RWPE1 (cell line): ENCODE measurements around the gene RIMBP2.

Experiments used
- CTCF ChIA-PET: fragments of 350-600 bp; sonication (Branson Sonifier 250); formaldehyde crosslinking; extraction: SDS; loops from one replicate; lab custom pipeline; 2021; lab: Yijun Ruan, JAX
- POLR2A ChIA-PET: fragments of 400-600 bp; formaldehyde crosslinking; extraction: SDS; loops from one replicate; lab custom pipeline; 2020; ENCODE audit warnings: antibody characterized with exemption; ENCODE audit not compliant: low non-redundant PET; lab: Yijun Ruan, JAX
- DNase-seq: peaks from one replicate; pipeline ENCODE4 v3.0.0; 2012; ENCODE audit warnings: low spot score
- H3K27ac ChIP-seq: fragments of 450-650 bp; 2 replicates; pipeline ENCODE4 v1.5.1; 2017
- TF ChIP-seq, protein P1 (sequence below): fragments of 450-650 bp; conservative IDR thresholded peaks from 2 replicates; pipeline ENCODE4 v1.5.1; 2017; ENCODE audit warnings: low read depth, mild to moderate bottlenecking

Gene RIMBP2

DNA sequence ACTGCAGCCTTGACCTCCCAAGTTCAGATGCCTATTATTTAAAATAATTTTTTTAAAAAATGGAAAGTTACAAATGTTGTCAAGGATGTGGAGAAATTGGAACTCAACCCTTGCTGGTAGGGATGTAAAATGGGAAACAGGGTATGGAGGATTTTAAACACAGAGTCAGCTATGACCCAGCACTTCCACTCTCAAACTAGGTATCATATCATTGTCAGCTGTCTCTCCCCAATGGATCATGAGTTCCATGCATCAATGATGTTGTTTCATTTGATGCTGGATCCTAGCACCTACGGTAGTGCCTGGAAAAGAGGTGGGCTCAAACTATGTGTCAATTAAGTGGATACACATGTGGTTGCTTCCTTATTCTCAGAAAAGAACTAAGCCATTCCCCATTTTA is 150.9 kb downstream of the RIMBP2 start:
- CTCF ChIA-PET: no interaction called here
- TF ChIP-seq, protein P1, sequence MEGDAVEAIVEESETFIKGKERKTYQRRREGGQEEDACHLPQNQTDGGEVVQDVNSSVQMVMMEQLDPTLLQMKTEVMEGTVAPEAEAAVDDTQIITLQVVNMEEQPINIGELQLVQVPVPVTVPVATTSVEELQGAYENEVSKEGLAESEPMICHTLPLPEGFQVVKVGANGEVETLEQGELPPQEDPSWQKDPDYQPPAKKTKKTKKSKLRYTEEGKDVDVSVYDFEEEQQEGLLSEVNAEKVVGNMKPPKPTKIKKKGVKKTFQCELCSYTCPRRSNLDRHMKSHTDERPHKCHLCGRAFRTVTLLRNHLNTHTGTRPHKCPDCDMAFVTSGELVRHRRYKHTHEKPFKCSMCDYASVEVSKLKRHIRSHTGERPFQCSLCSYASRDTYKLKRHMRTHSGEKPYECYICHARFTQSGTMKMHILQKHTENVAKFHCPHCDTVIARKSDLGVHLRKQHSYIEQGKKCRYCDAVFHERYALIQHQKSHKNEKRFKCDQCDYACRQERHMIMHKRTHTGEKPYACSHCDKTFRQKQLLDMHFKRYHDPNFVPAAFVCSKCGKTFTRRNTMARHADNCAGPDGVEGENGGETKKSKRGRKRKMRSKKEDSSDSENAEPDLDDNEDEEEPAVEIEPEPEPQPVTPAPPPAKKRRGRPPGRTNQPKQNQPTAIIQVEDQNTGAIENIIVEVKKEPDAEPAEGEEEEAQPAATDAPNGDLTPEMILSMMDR: no peak
- POLR2A ChIA-PET: no interaction called here
- no peak for DNase-seq
- H3K27ac ChIP-seq: no peak overlapping the region

DNA sequence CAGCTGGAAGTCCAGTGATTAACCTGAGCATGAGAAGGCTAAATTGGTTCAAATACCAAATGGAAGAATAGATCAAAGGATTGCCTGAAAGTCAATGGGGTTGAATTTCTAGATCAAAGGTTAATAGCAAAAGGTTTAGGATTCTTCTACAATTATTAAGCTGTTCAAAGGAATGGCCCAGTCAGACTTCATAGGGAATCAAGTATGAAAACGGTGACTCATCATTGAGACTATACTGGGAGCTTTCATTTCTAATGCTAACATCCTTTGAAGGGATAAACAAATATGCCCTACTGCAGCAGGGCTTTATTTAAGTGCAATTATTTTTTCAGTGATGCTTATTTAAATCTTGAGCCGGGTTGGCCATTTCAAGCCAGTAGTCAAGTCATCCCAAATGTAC is 152.8 kb downstream of the RIMBP2 start:
- TF ChIP-seq, protein P1: no peak
- CTCF ChIA-PET: no interaction called here
- POLR2A ChIA-PET: no interaction called here

DNA sequence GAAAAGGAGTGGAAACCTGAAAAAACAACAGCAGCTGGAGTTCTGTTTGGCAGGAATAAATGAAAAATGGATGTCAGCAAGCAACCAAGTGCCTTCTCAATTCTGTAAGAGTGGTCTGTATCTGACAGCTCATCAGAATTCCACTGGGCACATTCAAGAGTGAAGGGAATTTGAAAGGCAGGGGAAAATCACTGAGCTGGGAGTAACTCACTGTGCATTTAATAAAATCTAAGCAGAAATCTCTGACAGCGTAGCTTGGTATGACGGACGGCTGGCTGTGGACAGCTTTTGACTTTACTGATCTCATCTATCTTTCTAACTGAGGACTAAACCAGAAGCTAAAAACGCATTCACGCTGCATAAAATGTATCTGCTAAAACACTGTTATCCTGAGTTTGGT is 153.4 kb downstream of the RIMBP2 start:
- TF ChIP-seq, protein P1: no peak
- no peak overlapping the region for H3K27ac ChIP-seq
- POLR2A ChIA-PET: no interaction called here
- CTCF ChIA-PET: no interaction called here
- DNase-seq: no peak

More for the DNA sequence above, 152.8 kb downstream of the RIMBP2 start:
- H3K27ac ChIP-seq: no peak overlapping the region
- DNase-seq: no peak

DNA sequence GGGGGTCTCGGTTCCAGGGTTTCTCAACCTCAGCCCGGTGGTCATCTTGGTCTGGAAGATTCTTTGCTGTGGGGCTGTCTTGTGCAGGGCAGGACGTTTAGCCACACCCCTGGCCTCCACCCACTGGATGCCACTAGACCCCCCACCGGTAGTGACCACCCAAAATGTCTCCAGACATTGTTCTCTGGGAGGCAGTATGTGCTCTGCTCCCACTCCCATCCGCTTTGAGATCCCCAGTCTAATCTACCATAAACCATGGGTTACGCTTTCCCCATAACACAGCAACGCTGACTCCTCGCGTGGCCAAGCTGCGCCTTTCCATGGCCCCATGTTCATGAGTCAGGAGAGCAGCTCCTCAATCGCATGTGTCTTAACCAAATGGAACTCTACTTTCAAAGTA is 155.8 kb downstream of the RIMBP2 start:
- CTCF ChIA-PET: no interaction called here
- TF ChIP-seq, protein P1: no peak
- DNase-seq: no peak
- POLR2A ChIA-PET: no interaction called here
- no peak overlapping the region for H3K27ac ChIP-seq

DNA sequence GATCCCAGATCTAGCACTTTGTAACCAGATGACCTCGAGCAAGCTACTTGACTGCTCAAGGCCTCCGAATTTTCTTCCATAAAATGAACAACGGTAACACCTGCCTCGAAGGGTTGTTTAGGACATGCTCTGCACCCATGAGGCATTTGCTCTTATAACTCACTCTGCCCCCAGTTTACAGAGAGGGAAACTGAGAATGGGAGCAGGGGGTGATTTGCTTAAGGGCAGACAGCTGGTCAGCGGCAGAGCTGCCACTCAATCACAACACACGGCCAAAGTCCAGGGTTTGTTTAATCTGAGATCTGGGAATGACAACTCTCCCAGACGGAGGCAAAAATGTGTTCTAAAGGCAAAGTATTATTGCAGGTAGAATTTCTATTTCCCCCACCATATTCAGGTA is 156.3 kb downstream of the RIMBP2 start:
- POLR2A ChIA-PET: no interaction called here
- DNase-seq: no peak
- TF ChIP-seq, protein P1: no peak
- CTCF ChIA-PET: no interaction called here
- H3K27ac ChIP-seq: no peak overlapping the region

DNA sequence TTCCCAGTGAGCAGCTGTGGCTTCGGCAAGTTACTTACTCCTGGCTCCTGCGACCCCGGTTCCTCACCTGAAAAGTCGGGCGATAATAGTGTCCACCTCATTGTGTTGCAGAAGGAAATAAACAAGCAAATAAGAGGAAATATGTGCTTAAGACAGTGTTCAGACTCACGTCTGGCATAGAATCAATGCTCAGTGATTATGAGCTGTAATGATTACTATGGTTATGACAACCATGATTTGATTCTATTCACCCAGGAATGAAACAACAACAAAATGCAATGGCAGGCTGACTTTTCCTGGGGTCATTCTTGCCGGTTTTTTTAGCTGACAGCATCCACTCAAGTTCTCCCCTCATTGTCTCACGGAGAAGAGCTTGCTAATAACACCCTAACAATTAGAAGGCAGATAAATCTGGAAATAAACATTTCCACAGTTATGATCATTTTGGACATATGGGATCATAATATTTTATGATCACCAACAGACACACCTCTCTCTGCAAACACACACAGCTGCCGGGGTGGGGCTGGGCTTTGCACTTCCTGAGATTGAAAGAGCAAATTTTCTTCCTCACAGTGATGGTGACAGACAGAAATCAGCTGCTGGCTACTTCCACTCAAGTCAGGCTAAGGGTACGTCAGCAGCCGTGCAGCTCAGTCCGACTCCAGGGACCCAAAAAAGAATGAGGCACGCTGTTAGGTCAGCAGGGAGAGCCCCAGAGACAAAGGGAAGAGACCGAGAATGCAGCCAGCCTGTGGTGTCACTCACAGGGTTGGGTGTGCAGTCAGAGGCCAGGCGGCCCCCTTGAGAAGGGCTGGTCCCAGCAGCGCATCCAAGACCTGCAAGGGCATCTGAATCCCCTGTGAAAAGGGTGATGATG is 158.0 kb downstream of the RIMBP2 start:
- H3K27ac ChIP-seq: no peak overlapping the region
- ChIA-PET CTCF (interaction anchor here (0.6 to 0.8 kb wide), 2 partner anchors 103 to 190 kb away, joined by 4 read pairs; no protein-coding TSS in a partner anchor), POLR2A (no interaction called here)
- TF ChIP-seq, protein P1: no peak
- DNase-seq: no peak
